B cell (primary cell): ENCODE results near the gene TARS2.

Experiments
- CTCF ChIP-seq: fragments of 200-600 bp; IDR thresholded peaks from one replicate; pipeline ENCODE4 v1.8.0; 2022; ENCODE audit warnings: antibody characterized with exemption, mild to moderate bottlenecking
- EZH2 ChIP-seq: IDR thresholded peaks from 2 replicates; pipeline ENCODE4 v1.6.1; 2012; ENCODE audit warnings: borderline replicate concordance, low read depth, mild to moderate bottlenecking, moderate library complexity, low read length; ENCODE audit not compliant: insufficient read depth, poor library complexity, severe bottlenecking

- no peak for TF ChIP-seq CTCF
- no peak for TF ChIP-seq EZH2
Observed at GRCh38 chr1:150484431-150484830, 2.8 kb upstream of the TARS2 start.
